H1 (cell line): ENCODE results near the gene LGALS4. TPM values are rescaled to one million over a fixed set of nuclear protein-coding genes. Genes with fewer than 3 reads are reported as not detected.

Source experiments
- CTCF ChIA-PET: fragments of 300-600 bp; sonication (Branson Sonifier 250); formaldehyde crosslinking; loops from one replicate; lab custom pipeline; 2021; ENCODE audit not compliant: partially characterized antibody; lab: Charles Lee
- POLR2A ChIA-PET: fragments of 300-600 bp; sonication (Branson Sonifier 250); formaldehyde crosslinking; loops from one replicate; lab custom pipeline; 2021; ENCODE audit warnings: inconsistent platforms; ENCODE audit not compliant: partially characterized antibody; lab: Charles Lee
- DNase-seq, 2 experiments: peaks; one replicate each; pipeline versions ENCODE4 v3.0.0 to v3.0.0-alpha.2; 2010 to 2022; ENCODE audit warnings: low spot score in 2 of 2, low read depth in 1 of 2, mixed read lengths in 1 of 2
- FAIRE-seq: peaks from 2 replicates; lab custom pipeline; 2011; peaks lifted over from hg19 to GRCh38; lab: Jason Lieb, UNC
- H2AFZ ChIP-seq: 2 replicates; pipeline ENCODE4 v1.8.1; 2012; ENCODE audit warnings: low read length, inconsistent platforms
- H2AK5ac ChIP-seq: 2 replicates; pipeline ENCODE4 v1.6.1; 2013; ENCODE audit warnings: low read depth, low read length
- H2BK120ac ChIP-seq: replicated peaks from 2 replicates; pipeline ENCODE3; 2013; ENCODE audit warnings: low read depth, low read length, inconsistent platforms
- H2BK12ac ChIP-seq: 2 replicates; pipeline ENCODE4 v1.6.1; 2013; ENCODE audit warnings: low read depth, low read length
- H2BK15ac ChIP-seq: 2 replicates; pipeline ENCODE4 v1.6.1; 2013; ENCODE audit warnings: low read length
- H2BK20ac ChIP-seq: 2 replicates; pipeline ENCODE4 v1.6.1; 2013; ENCODE audit warnings: low read length
- H2BK5ac ChIP-seq: 2 replicates; pipeline ENCODE4 v1.6.1; 2013; ENCODE audit warnings: low read depth, low read length
- H3K14ac ChIP-seq: 2 replicates; pipeline ENCODE4 v1.6.1; 2013; ENCODE audit warnings: inconsistent platforms; ENCODE audit not compliant: insufficient read length
- H3K18ac ChIP-seq: 2 replicates; pipeline ENCODE4 v1.6.1; 2013; ENCODE audit warnings: low read length; ENCODE audit errors: extremely low read depth
- H3K23ac ChIP-seq: 2 replicates; pipeline ENCODE4 v1.6.1; 2013; ENCODE audit warnings: inconsistent platforms; ENCODE audit not compliant: insufficient read length
- H3K23me2 ChIP-seq: 2 replicates; pipeline ENCODE4 v1.6.1; 2013; ENCODE audit warnings: low read depth, low read length
- H3K27ac ChIP-seq: 2 replicates; pipeline ENCODE4 v1.6.1; 2011; ENCODE audit warnings: low read depth, low read length, inconsistent platforms
- H3K27me3 ChIP-seq, 4 experiments: replicated peaks in 1 of 4; 1 replicate in 1 of 4; 2 replicates in 3 of 4; pipeline versions ENCODE4 v1.6.1 to v1.8.1; 2011 to 2013; ENCODE audit warnings: low read length in 3 of 4, mild to moderate bottlenecking in 3 of 4, inconsistent platforms in 2 of 4, mixed read lengths in 2 of 4, moderate library complexity in 1 of 4; ENCODE audit not compliant: control insufficient read depth in 3 of 4, insufficient read depth in 3 of 4; ENCODE audit errors: extremely low read depth in 1 of 4
- H3K36me3 ChIP-seq, 4 experiments: 2 replicates each; pipeline versions ENCODE4 v1.6.1 to v1.8.1; 2011 to 2013; ENCODE audit warnings: mild to moderate bottlenecking in 4 of 4, low read length in 3 of 4, moderate library complexity in 2 of 4, control low read depth in 1 of 4, inconsistent platforms in 1 of 4; ENCODE audit not compliant: insufficient read depth in 4 of 4, control insufficient read depth in 2 of 4
- H3K4ac ChIP-seq: replicated peaks from 2 replicates; pipeline ENCODE3; 2013; ENCODE audit warnings: low read length, low read depth, mixed read lengths, inconsistent platforms; ENCODE audit not compliant: insufficient read length
- H3K4me1 ChIP-seq, 4 experiments: replicated peaks in 1 of 4; 1 replicate in 1 of 4; 2 replicates in 3 of 4; pipeline versions ENCODE4 v1.6.1 to v1.8.1; 2011 to 2013; ENCODE audit warnings: low read length in 3 of 4, inconsistent platforms in 2 of 4, mixed read lengths in 1 of 4; ENCODE audit not compliant: insufficient read depth in 4 of 4, control insufficient read depth in 3 of 4
- H3K4me2 ChIP-seq, 2 experiments: 2 replicates each; pipeline versions ENCODE4 v1.6.1 to v1.8.1; 2011 to 2013; ENCODE audit warnings: low read depth in 2 of 2, low read length in 2 of 2, control low read depth in 1 of 2, inconsistent platforms in 1 of 2, mild to moderate bottlenecking in 1 of 2; ENCODE audit not compliant: insufficient read depth in 1 of 2
- H3K4me3 ChIP-seq, 4 experiments: fragments of 200-600, 300-600 bp in 1 of 4; sonication (generic), shearing (Covaris generic), sonication (Bioruptor Twin) in 1 of 4; 2 replicates each; pipeline versions ENCODE4 v1.5.1 to v1.8.1; 2011 to 2016; ENCODE audit warnings: low read length in 4 of 4, low read depth in 3 of 4, control low read depth in 2 of 4, inconsistent platforms in 2 of 4, mild to moderate bottlenecking in 2 of 4, mixed read lengths in 1 of 4, moderate library complexity in 1 of 4; ENCODE audit not compliant: insufficient read depth in 2 of 4; ENCODE audit errors: extremely low read depth in 1 of 4
- H3K56ac ChIP-seq: replicated peaks from 2 replicates; pipeline ENCODE3; 2013; ENCODE audit warnings: low read depth, mild to moderate bottlenecking, mixed read lengths, low read length, inconsistent platforms; ENCODE audit not compliant: insufficient read length
- H3K79me1 ChIP-seq: 2 replicates; pipeline ENCODE4 v1.6.1; 2013; ENCODE audit warnings: low read depth, low read length, control low read depth
- H3K79me2 ChIP-seq, 2 experiments: 2 replicates each; pipeline versions ENCODE4 v1.6.1 to v1.8.1; 2012 to 2013; ENCODE audit warnings: low read length in 2 of 2, mild to moderate bottlenecking in 2 of 2, inconsistent platforms in 1 of 2; ENCODE audit not compliant: insufficient read depth in 2 of 2, control insufficient read depth in 1 of 2
- H3K9ac ChIP-seq, 4 experiments: replicated peaks in 1 of 4; 1 replicate in 1 of 4; 2 replicates in 3 of 4; pipeline versions ENCODE4 v1.6.1 to v1.8.1; 2011 to 2013; ENCODE audit warnings: low read depth in 3 of 4, low read length in 3 of 4, control low read depth in 2 of 4, mild to moderate bottlenecking in 2 of 4, moderate library complexity in 2 of 4, inconsistent platforms in 1 of 4; ENCODE audit errors: extremely low read depth in 1 of 4
- H3K9me3 ChIP-seq, 2 experiments: 2 replicates each; pipeline versions ENCODE4 v1.6.1 to v1.8.1; 2012 to 2013; ENCODE audit warnings: mild to moderate bottlenecking in 2 of 2, moderate library complexity in 2 of 2, control low read depth in 1 of 2, inconsistent platforms in 1 of 2, low read depth in 1 of 2, low read length in 1 of 2, mixed read lengths in 1 of 2; ENCODE audit not compliant: insufficient read depth in 2 of 2
- H4K20me1 ChIP-seq, 2 experiments: replicated peaks in 1 of 2; 2 replicates each; pipeline versions ENCODE3 to v1.8.1; 2011 to 2013; ENCODE audit warnings: inconsistent platforms in 2 of 2, low read length in 2 of 2, mild to moderate bottlenecking in 1 of 2; ENCODE audit not compliant: insufficient read depth in 2 of 2, control insufficient read depth in 1 of 2
- H4K5ac ChIP-seq: 2 replicates; pipeline ENCODE4 v1.6.1; 2013; ENCODE audit warnings: low read length, low read depth, mixed read lengths, inconsistent platforms; ENCODE audit not compliant: insufficient read length
- H4K8ac ChIP-seq: 2 replicates; pipeline ENCODE4 v1.8.0; 2013; ENCODE audit warnings: mild to moderate bottlenecking, moderate library complexity, low read length, inconsistent platforms; ENCODE audit not compliant: insufficient read depth; ENCODE audit errors: extremely low read depth
- H4K91ac ChIP-seq: replicated peaks from 2 replicates; pipeline ENCODE3; 2013; ENCODE audit warnings: low read length, mixed read lengths, inconsistent platforms; ENCODE audit not compliant: insufficient read length
- CBX5 ChIP-seq: fragments of 300-800, 300-1000 bp; sonication (generic); IDR thresholded peaks from 2 replicates; pipeline ENCODE4 v1.7.1; 2016; ENCODE audit warnings: antibody characterized with exemption, low read length, low read depth
- HDAC6 ChIP-seq: IDR thresholded peaks from one replicate; pipeline ENCODE4 v1.7.1; 2012; ENCODE audit warnings: low read depth, mild to moderate bottlenecking, inconsistent platforms, low read length, moderate library complexity
- KDM1A ChIP-seq: fragments of 200-600, 300-600 bp; sonication (generic); IDR thresholded peaks from 2 replicates; pipeline ENCODE4 v1.7.1; 2016; ENCODE audit warnings: mild to moderate bottlenecking, low read length, borderline replicate concordance
- NANOG ChIP-seq: IDR thresholded peaks from 2 replicates; pipeline ENCODE4 v1.6.1; 2011; ENCODE audit warnings: low read length, low read depth, mild to moderate bottlenecking, inconsistent platforms; ENCODE audit not compliant: insufficient read depth, poor library complexity, severe bottlenecking
- NRF1 ChIP-seq: IDR thresholded peaks from 2 replicates; pipeline ENCODE4 v1.6.1; 2011; ENCODE audit warnings: mild to moderate bottlenecking, low read depth, low read length, improper control_type of control experiment
- RAD21 ChIP-seq, 2 experiments: IDR thresholded peaks in 1 of 2; conservative IDR thresholded peaks in 1 of 2; 2 replicates each; pipeline ENCODE4 v1.6.1; 2011; ENCODE audit warnings: low read depth in 2 of 2, low read length in 2 of 2, improper control_type of control experiment in 1 of 2, inconsistent platforms in 1 of 2, mild to moderate bottlenecking in 1 of 2, moderate library complexity in 1 of 2
- RBBP5 ChIP-seq: IDR thresholded peaks from 2 replicates; pipeline ENCODE4 v1.7.1; 2012; ENCODE audit warnings: low read depth, mild to moderate bottlenecking, inconsistent platforms, low read length, moderate library complexity, borderline replicate concordance
- SRF ChIP-seq: IDR thresholded peaks from 2 replicates; pipeline ENCODE4 v1.6.1; 2011; ENCODE audit warnings: mild to moderate bottlenecking, low read depth, low read length, moderate library complexity
- TCF12 ChIP-seq: IDR thresholded peaks from 2 replicates; pipeline ENCODE4 v1.6.1; 2011; ENCODE audit warnings: low read depth, mild to moderate bottlenecking, low read length
- WGBS, 2 experiments: shearing (Covaris generic) in 1 of 2; methylation state at CpG; one replicate each; pipeline versions ENCODE4 v1.1.6 to v1.1.7; 2013 to 2015; ENCODE audit warnings: low lambda C conversion rate in 2 of 2, mixed read lengths in 2 of 2, inconsistent platforms in 1 of 2, low coverage in 1 of 2, missing lambda C conversion rate in 1 of 2; ENCODE audit not compliant: insufficient replicate concordance in 2 of 2, insufficient coverage in 1 of 2, insufficient read length in 1 of 2; ENCODE audit errors: extremely low coverage in 1 of 2, missing lambda C conversion rate in 1 of 2; 5-methylcytosine and 5-hydroxymethylcytosine counted together
- polyA plus RNA-seq, 7 experiments: library from polyadenylated mRNA; depleted of rRNA in 3 of 7; stranded (reverse) in 5 of 7; unstranded in 2 of 7; fragments of >200 nt in 5 of 7; fragments of 200-250 nt in 2 of 7; gene quantifications; 1 replicate in 5 of 7; 2 replicates in 1 of 7; 4 replicates in 1 of 7; pipeline versions ENCODE4 v1.2.1 to v1.2.3, GENCODE V29; 2011 to 2013; ENCODE audit warnings: missing spikeins in 2 of 7, mixed read lengths in 2 of 7
- total RNA-seq: library from RNA; stranded (reverse); fragmentation: NEBNext Ultra II Directional; extraction: Animal tissue kit (Norgen Biotek cat#: 25700); gene quantifications from 2 replicates; pipeline ENCODE4 v1.2.1, GENCODE V29; 2021

The LGALS4 gene
- total and polyA plus RNA-seq, 2 of the 8 experiments (the other 6 are each of a cell fraction or from before 2014, with no cell fraction given) = 0.32 to 0.37 TPM

GRCh38 chr19:38801359-38802095 lies 11.2 kb downstream of the LGALS4 start:
- no peak overlapping the region for H3K4ac ChIP-seq
- H3K14ac ChIP-seq = no peak overlapping the region
- no peak overlapping the region for H2BK12ac ChIP-seq
- H3K23ac ChIP-seq = no peak overlapping the region
- no peak overlapping the region; the same call in 1 of the 2 replicates for H4K8ac ChIP-seq
- TF ChIP-seq NANOG (no peak), CBX5 (no peak), HDAC6 (no peak), RAD21 (IDR thresholded peaks at IDR 0.05 in 1 of 2, conservative IDR thresholded peaks at IDR 0.05 in 1 of 2; ENCODE audit: low read depth in 2 of 2, low read length in 2 of 2) (no peak), KDM1A (no peak), TCF12 (no peak), RBBP5 (no peak), NRF1 (no peak), SRF (no peak)
- FAIRE-seq = no peak
- peaks cover 5% of the 10 kb centered on the region; the same call in 1 of the 2 replicates for H3K23me2 ChIP-seq
- no peak overlapping the region for H2BK20ac ChIP-seq
- H3K36me3 ChIP-seq = no peaks in the 10 kb centered on the region
- ChIA-PET POLR2A (interaction anchor here (1.2 to 2.3 kb wide), 2 partner anchors 11 to 21 kb away, joined by 3 to 4 read pairs; partner anchors contain the start of gene LGALS4), CTCF (interaction anchor here (0.5 to 1.5 kb wide), 3 partner anchors 18 to 131 kb away, joined by 3 to 4 read pairs (median 4); no protein-coding TSS in a partner anchor)
- no peak overlapping the region for H3K9ac ChIP-seq
- H2AK5ac ChIP-seq = no peak overlapping the region
- 93% methylated on average over 12 of the region's 12 CpGs; no CpG with 5 or more reads in 1 of the 2 experiments for WGBS, 2 experiments
- H3K56ac ChIP-seq = no peak overlapping the region
- H4K20me1 ChIP-seq = no peaks in the 10 kb centered on the region
- no peaks in the 10 kb centered on the region; a peak in 2 of 7 replicates for H3K4me1 ChIP-seq
- H2BK5ac ChIP-seq = no peak overlapping the region
- H2BK15ac ChIP-seq = no peak overlapping the region
- H3K79me2 ChIP-seq = no peaks in the 10 kb centered on the region
- no peak overlapping the region for H3K4me3 ChIP-seq
- H4K91ac ChIP-seq = no peak overlapping the region
- no peak overlapping the region for H4K5ac ChIP-seq
- no peak overlapping the region for H3K4me2 ChIP-seq
- H3K27me3 ChIP-seq = no peaks in the 10 kb centered on the region; a peak in 2 of 7 replicates
- peaks cover 0 to 2% of the 10 kb centered on the region in 2 experiments; a peak in 1 of 4 replicates for H3K9me3 ChIP-seq
- H3K79me1 ChIP-seq = no peaks in the 10 kb centered on the region
- no peak for DNase-seq
- no peak overlapping the region for H3K18ac ChIP-seq
- no peak overlapping the region for H3K27ac ChIP-seq
- H2AFZ ChIP-seq = no peak overlapping the region
- H2BK120ac ChIP-seq = no peak overlapping the region
